ENCODE measurements around the gene VIPR2. TPM values are rescaled to one million over a fixed set of nuclear protein-coding genes. Genes with fewer than 3 reads are reported as not detected.

Gene VIPR2
- total RNA-seq, 1 donor from 2014 or later: not detected

DNA sequence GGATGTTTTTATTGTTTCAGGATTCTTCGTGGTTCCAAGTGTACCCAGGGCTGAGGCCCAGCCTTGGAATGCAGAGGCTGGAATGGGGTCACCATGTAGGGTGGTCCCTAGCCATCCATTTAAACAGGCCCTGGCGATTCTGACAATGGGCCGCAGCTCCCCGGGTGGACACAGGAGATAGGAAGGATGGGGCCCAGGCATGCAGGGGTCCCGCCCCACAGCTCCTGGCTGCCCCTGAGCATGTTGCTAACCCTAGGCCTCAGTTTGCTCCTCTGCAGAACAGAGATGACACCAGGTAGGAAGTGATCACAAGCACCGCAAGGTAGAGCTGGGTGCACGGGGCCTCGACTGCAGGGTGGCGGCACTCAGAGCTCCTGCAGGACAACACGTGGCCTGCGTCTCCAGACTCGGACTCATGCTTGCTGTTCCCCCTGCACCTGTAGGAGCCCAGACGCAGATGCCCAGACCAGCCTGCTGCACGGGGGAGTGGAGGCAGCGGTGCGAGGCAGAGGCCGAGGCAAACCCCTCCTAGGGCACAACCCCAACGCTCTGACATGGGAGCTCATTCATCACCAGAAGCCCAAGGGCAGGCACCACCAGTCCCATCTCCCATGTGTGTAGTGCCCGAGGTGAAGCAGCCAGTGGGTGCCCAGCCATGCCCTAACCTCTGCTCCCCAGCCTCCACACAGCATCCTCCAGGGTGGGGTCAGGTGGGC lies 25.5 kb downstream of the VIPR2 start:
- Mint-ChIP-seq H3K27ac (ENCODE audit: unreplicated experiment) (no peak overlapping the region), H3K4me3 (ENCODE audit: unreplicated experiment) (no peak overlapping the region), H3K4me1 (ENCODE audit: low read depth, unreplicated experiment) (peaks cover 8% of the 10 kb centered on the region), H3K27me3 (ENCODE audit: unreplicated experiment) (peaks cover 4% of the 10 kb centered on the region), H3K9me3 (ENCODE audit: unreplicated experiment) (no peaks in the 10 kb centered on the region), H3K36me3 (ENCODE audit: unreplicated experiment) (no peaks in the 10 kb centered on the region)
- TF ChIP-seq, protein P1, sequence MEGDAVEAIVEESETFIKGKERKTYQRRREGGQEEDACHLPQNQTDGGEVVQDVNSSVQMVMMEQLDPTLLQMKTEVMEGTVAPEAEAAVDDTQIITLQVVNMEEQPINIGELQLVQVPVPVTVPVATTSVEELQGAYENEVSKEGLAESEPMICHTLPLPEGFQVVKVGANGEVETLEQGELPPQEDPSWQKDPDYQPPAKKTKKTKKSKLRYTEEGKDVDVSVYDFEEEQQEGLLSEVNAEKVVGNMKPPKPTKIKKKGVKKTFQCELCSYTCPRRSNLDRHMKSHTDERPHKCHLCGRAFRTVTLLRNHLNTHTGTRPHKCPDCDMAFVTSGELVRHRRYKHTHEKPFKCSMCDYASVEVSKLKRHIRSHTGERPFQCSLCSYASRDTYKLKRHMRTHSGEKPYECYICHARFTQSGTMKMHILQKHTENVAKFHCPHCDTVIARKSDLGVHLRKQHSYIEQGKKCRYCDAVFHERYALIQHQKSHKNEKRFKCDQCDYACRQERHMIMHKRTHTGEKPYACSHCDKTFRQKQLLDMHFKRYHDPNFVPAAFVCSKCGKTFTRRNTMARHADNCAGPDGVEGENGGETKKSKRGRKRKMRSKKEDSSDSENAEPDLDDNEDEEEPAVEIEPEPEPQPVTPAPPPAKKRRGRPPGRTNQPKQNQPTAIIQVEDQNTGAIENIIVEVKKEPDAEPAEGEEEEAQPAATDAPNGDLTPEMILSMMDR (IDR thresholded peaks at IDR 0.05; ENCODE audit: partially characterized antibody, unreplicated experiment): no peak
- no peak for DNase-seq

DNA sequence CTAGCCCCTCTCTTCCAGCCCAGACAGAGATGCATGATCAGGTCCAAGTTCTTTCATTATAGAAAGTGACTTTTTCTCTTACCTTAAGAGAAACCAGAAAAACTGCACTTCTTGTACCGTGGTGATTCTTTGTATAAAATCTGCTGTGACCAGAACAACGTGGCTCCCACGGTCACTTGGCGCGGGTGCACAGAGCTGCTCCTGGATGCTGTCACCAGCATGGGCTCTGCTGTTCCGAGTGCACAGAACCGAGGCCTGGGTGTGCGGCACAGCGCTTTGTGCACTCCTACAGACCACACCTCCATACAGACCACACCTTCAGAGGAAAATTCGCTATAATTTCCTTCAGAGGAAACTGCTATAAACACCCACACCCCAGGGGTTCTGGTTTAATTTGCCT lies 26.0 kb downstream of the VIPR2 start:
- DNase-seq: no peak
- H3K9me3 Mint-ChIP-seq (ENCODE audit: unreplicated experiment): no peaks in the 10 kb centered on the region
- H3K27ac Mint-ChIP-seq (ENCODE audit: unreplicated experiment): no peak overlapping the region
- H3K27me3 Mint-ChIP-seq (ENCODE audit: unreplicated experiment): no peaks in the 10 kb centered on the region
- H3K36me3 Mint-ChIP-seq (ENCODE audit: unreplicated experiment): no peaks in the 10 kb centered on the region
- H3K4me1 Mint-ChIP-seq (ENCODE audit: low read depth, unreplicated experiment): peaks cover 8% of the 10 kb centered on the region
- no peak overlapping the region for H3K4me3 Mint-ChIP-seq (ENCODE audit: unreplicated experiment)
- TF ChIP-seq, protein P1 (IDR thresholded peaks at IDR 0.05; ENCODE audit: partially characterized antibody, unreplicated experiment): no peak

DNA sequence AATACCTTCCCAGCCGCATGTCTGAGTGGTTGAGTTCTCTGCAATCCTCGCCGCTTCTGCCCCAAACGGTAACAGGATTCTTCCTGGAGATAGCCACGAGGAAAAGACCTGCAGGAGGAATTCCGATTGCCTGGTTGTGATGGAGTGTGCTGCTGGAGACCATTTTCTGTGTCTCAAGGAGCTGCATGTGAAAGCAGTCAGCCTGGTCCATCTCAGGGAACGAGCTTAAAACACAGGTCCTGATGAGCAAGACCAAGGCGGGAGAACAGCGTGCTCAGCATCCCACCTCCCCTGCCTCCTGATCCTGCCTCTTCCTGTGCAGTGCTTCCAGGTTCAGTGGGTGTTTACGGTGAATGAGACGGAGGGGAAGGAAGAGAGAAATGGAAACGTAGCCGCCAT lies 26.5 kb downstream of the VIPR2 start:
- Mint-ChIP-seq H3K36me3 (ENCODE audit: unreplicated experiment) (no peaks in the 10 kb centered on the region), H3K27ac (ENCODE audit: unreplicated experiment) (peak overlapping the region; percentile 34)

DNA sequence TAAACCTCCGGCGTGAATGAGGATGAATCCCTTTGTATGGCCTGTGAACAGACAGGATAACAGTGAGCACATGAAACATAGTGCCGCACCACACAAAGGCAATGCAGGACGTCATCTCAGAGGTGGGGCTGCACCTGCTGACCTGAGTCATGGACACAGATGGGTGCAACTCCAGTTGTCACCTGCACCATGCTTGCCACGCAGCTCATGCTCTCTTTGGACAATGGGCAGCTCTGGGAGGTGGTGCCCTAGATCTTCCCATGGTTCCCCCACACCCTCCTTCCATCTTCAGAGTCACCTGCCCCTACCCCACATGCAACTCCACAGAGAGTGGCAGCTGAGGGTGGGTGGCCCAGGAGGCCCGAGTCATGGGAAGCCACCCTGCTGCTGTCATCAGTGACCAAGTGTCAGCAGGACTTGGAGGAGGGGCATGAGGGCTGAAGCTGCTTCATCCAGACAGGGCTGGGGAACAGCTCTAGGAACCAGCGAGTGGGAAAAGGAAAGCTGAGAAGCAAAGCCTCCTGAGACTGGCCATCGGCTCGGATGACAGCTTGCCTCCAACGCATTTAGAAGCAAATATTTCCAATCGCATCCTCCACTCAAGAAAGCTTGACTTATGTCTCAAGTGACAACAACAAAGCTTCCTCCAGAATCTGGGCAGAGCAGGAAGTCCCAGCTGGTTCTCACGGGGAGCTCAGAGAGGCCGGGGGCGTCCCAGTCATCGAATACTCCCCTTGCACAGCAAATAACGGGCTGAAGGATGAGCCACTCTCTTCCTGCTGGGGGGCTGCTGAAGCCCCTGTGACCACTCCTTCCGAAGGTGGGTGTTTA lies 27.1 kb downstream of the VIPR2 start:
- Mint-ChIP-seq H3K27me3 (ENCODE audit: unreplicated experiment) (no peaks in the 10 kb centered on the region), H3K27ac (ENCODE audit: unreplicated experiment) (peak overlapping the region; percentile 33), H3K4me3 (ENCODE audit: unreplicated experiment) (no peak overlapping the region), H3K36me3 (ENCODE audit: unreplicated experiment) (no peaks in the 10 kb centered on the region), H3K4me1 (ENCODE audit: low read depth, unreplicated experiment) (peaks cover 8% of the 10 kb centered on the region), H3K9me3 (ENCODE audit: unreplicated experiment) (no peaks in the 10 kb centered on the region)
- no peak for DNase-seq
- TF ChIP-seq, protein P1 (IDR thresholded peaks at IDR 0.05; ENCODE audit: partially characterized antibody, unreplicated experiment): no peak

More for the DNA sequence above, 26.5 kb downstream of the VIPR2 start:
- Mint-ChIP-seq H3K4me1 (ENCODE audit: low read depth, unreplicated experiment) (peaks cover 8% of the 10 kb centered on the region), H3K9me3 (ENCODE audit: unreplicated experiment) (no peaks in the 10 kb centered on the region), H3K4me3 (ENCODE audit: unreplicated experiment) (no peak overlapping the region), H3K27me3 (ENCODE audit: unreplicated experiment) (no peaks in the 10 kb centered on the region)
- DNase-seq: no peak
- TF ChIP-seq, protein P1 (IDR thresholded peaks at IDR 0.05; ENCODE audit: partially characterized antibody, unreplicated experiment): no peak
